ENCODE measurements around the gene INSIG1. TPM values are rescaled to one million over a fixed set of nuclear protein-coding genes. Genes with fewer than 3 reads are reported as not detected.

Gene INSIG1
- total RNA-seq, 4 donors from 2014 or later: 17.5 to 79.4 (median 29.8) TPM

DNA sequence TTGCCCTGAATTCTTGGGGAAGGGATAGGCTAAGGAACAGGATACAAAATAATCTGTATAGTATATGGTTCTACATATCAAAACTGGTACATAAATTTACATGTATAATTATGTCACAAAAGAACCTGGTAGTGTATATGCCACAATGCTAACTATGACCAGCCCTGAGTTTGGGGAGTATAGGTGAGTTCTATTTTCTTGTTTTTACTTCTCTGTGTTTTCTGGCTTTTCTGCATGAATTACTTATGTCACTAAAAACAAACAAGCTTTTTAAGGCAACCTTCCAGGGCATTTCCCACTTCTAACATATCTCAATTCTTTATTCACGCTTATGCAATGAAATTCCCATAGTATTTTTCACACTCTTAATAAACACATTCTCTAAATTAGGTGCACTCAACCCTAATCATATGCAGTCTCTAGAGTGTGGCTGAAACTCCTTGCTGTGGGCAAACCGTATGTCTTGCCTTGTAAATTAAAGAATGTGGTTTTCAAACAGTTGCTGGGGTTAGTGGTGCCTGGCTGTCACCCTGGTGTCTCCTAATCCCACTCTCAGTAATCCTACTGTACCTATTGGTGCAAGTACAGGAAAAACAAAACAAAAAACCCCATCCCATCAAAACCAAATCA lies 14.0 kb upstream of the INSIG1 start:
- DNase-seq: no peak
- Histone ChIP-seq H3K9me3 (no peaks in the 10 kb centered on the region), H3K4me3 (replicated peaks in 1 of 3) (no peak overlapping the region), H3K27ac (no peak overlapping the region), H3K4me1 (peaks cover 0 to 10% of the 10 kb centered on the region in 2 donors), H3K36me3 (no peaks in the 10 kb centered on the region), H3K27me3 (no peaks in the 10 kb centered on the region)
- TF ChIP-seq, protein P1, sequence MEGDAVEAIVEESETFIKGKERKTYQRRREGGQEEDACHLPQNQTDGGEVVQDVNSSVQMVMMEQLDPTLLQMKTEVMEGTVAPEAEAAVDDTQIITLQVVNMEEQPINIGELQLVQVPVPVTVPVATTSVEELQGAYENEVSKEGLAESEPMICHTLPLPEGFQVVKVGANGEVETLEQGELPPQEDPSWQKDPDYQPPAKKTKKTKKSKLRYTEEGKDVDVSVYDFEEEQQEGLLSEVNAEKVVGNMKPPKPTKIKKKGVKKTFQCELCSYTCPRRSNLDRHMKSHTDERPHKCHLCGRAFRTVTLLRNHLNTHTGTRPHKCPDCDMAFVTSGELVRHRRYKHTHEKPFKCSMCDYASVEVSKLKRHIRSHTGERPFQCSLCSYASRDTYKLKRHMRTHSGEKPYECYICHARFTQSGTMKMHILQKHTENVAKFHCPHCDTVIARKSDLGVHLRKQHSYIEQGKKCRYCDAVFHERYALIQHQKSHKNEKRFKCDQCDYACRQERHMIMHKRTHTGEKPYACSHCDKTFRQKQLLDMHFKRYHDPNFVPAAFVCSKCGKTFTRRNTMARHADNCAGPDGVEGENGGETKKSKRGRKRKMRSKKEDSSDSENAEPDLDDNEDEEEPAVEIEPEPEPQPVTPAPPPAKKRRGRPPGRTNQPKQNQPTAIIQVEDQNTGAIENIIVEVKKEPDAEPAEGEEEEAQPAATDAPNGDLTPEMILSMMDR (IDR thresholded peaks at IDR 0.05): no peak
- no peak for TF ChIP-seq POLR2A (IDR thresholded peaks at IDR 0.05)
- intact Hi-C loops (cut with DNase I): no loop called here
- 56 to 74% methylated on average over 2 of the region's 2 CpGs for WGBS, 2 donors

DNA sequence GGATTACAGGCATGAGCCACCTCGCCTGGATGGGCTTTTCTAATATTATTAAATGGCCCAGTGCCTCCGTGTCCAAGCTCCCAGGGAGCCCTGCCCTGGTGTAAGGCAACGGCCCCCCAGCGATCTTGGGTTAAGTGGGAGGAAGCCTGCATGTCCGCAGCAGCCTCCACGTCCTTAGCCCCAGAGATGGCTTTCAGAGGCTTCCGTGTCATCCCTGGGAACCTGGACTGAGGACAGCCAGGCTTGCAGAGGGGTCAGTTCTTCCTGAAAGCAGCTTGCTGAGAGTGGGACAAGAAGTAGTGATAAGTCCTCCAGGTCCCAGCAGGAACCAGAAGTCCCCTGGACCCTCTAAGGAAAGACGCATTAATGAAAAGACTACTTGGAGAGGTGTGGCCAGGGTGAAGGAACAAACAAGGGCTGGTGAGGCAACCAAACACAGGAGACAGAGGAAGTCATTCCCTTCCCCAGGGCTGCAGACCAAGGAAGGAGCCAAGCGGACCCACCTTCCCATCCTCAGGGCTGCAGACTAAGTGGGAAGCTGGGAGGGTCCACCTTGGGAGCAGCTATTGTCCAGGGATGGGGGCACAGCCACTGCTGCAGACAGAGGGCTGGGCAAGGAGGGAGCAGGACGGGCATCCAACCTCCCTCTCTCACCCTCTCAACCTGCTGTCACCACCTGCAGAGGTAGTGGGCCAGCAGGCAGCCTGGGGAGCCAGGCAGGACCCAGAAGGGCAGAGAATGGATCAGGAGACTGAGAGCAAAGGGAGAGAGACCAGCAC lies 13.0 kb upstream of the INSIG1 start:
- no peak overlapping the region for H3K4me3 ChIP-seq (replicated peaks in 1 of 3)
- DNase-seq: no peak
- H3K9me3 ChIP-seq: no peaks in the 10 kb centered on the region
- TF ChIP-seq, protein P1 (IDR thresholded peaks at IDR 0.05): no peak
- TF ChIP-seq POLR2A (IDR thresholded peaks at IDR 0.05): no peak
- no peaks in the 10 kb centered on the region for H3K36me3 ChIP-seq
- H3K27me3 ChIP-seq: no peaks in the 10 kb centered on the region
- no peak overlapping the region for H3K27ac ChIP-seq
- peaks cover 0 to 10% of the 10 kb centered on the region in 2 donors for H3K4me1 ChIP-seq
- intact Hi-C loops (cut with DNase I): no loop called here
- 91 to 93% methylated on average over 9 to 10 of the region's 10 CpGs for whole genome bisulfite sequencing, 2 donors

DNA sequence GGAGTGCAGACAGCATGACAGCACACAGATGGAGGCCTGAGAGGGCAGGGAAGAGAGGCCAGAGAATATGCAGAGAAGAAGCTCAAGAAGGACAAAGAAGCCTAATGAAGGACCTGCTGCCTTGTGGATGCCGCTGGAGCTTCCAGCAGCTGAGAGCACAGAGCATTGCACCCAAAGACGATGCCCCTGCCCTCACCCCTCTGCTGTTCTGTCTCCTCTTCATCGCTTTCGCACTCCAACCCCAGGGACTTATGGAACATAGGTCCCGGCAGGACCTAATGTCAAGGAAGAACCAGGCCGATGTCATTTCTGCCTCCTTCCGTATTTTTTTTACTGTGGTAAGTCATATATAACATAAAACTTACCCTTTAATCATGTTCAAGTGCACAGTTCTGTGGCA lies 12.3 kb upstream of the INSIG1 start:
- WGBS, 2 donors: 92 to 93% methylated on average over 7 of the region's 7 CpGs
- Histone ChIP-seq H3K9me3 (no peaks in the 10 kb centered on the region), H3K4me1 (peaks cover 0 to 10% of the 10 kb centered on the region in 2 donors), H3K27ac (no peak overlapping the region), H3K4me3 (replicated peaks in 1 of 3) (no peak overlapping the region), H3K36me3 (no peaks in the 10 kb centered on the region), H3K27me3 (no peaks in the 10 kb centered on the region)
- no peak for DNase-seq
- TF ChIP-seq, protein P1 (IDR thresholded peaks at IDR 0.05): no peak
- no peak for TF ChIP-seq POLR2A (IDR thresholded peaks at IDR 0.05)
- intact Hi-C loops (cut with DNase I): no loop called here

DNA sequence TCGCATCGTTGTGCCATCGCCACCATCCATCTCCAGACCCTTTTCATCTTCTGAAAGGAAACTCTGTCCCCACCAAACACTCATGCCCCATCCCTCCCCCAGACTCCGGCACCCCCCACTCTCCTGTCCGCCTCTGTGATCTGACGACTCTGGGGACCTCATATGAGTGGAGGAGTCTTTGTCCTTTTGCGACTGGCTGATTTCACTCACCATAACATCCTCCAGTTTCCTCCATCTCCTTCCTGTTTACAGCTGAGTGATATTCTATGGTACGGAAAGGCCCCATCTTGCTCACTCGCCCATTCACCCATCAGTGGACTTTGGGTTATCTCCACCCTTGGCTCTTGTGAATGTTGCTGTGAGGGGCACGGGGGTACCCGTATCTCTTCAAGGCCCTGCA lies 11.8 kb upstream of the INSIG1 start:
- Histone ChIP-seq H3K36me3 (no peaks in the 10 kb centered on the region), H3K4me1 (peaks cover 0 to 10% of the 10 kb centered on the region in 2 donors), H3K27me3 (no peaks in the 10 kb centered on the region), H3K4me3 (replicated peaks in 1 of 3) (no peak overlapping the region), H3K9me3 (no peaks in the 10 kb centered on the region), H3K27ac (no peak overlapping the region)
- intact Hi-C loops (cut with DNase I): no loop called here
- TF ChIP-seq, protein P1 (IDR thresholded peaks at IDR 0.05): no peak
- TF ChIP-seq POLR2A (IDR thresholded peaks at IDR 0.05): no peak
- DNase-seq: no peak
- WGBS, 2 donors: 81 to 87% methylated on average over 11 of the region's 11 CpGs

DNA sequence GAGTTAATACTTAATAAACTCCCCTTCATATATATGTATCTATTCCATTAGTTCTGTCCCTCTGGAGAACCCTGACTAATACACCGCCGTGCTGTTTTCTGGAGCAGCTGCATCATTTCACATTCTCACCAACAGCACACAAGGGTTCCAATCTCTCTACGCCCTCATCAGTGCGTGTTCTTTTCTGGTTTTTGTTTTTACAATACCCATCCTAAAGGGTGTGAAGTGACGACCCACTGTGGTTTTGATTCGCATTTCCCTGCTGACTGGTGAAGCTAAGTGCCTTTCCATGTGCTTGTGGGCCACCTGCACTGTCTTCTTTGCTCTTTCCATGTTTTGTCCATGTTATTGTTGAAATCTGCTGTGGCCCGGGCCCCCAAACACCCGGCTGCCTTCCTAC lies 11.0 kb upstream of the INSIG1 start:
- 85 to 89% methylated on average over 8 of the region's 8 CpGs for WGBS, 2 donors
- Histone ChIP-seq H3K27me3 (no peaks in the 10 kb centered on the region), H3K4me3 (replicated peaks in 1 of 3) (no peak overlapping the region), H3K27ac (no peak overlapping the region), H3K4me1 (peaks cover 0 to 10% of the 10 kb centered on the region in 2 donors), H3K9me3 (no peaks in the 10 kb centered on the region), H3K36me3 (no peaks in the 10 kb centered on the region)
- intact Hi-C loops (cut with DNase I): no loop called here
- no peak for DNase-seq
- TF ChIP-seq, protein P1 (IDR thresholded peaks at IDR 0.05): no peak
- TF ChIP-seq POLR2A (IDR thresholded peaks at IDR 0.05): no peak
